Measurements from ENCODE around the gene SDCCAG8. TPM values are rescaled to one million over a fixed set of nuclear protein-coding genes. Genes with fewer than 3 reads are reported as not detected.

SDCCAG8 gene
- total and polyA plus RNA-seq, 2 of the 8 experiments (the other 6 are each of a cell fraction or from before 2014, with no cell fraction given) = 15.6 to 21.0 TPM

- Histone ChIP-seq H2BK20ac (ENCODE audit: low read length) (no peak overlapping the region), H2AK5ac (ENCODE audit: low read depth, low read length) (no peak overlapping the region), H3K27me3 (replicated peaks in 1 of 4; ENCODE audit: control insufficient read depth in 3 of 4, extremely low read depth in 1 of 4, insufficient read depth in 3 of 4, low read length in 3 of 4) (peaks cover 0 to 2% (median 0%) of the 10 kb centered on the region in 4 experiments; a peak in 1 of 7 replicates), H3K79me1 (ENCODE audit: low read depth, low read length) (no peaks in the 10 kb centered on the region), H2BK12ac (ENCODE audit: low read depth, low read length) (no peak overlapping the region), H3K4me3 (ENCODE audit: extremely low read depth in 1 of 4, insufficient read depth in 2 of 4, low read depth in 3 of 4, low read length in 4 of 4) (no peak overlapping the region), H3K9me3 (ENCODE audit: insufficient read depth in 2 of 2, low read depth in 1 of 2, low read length in 1 of 2) (no peaks in the 10 kb centered on the region), H4K91ac (replicated peaks; ENCODE audit: insufficient read length, low read length) (no peak overlapping the region), H3K4ac (replicated peaks; ENCODE audit: insufficient read length, low read depth, low read length) (no peak overlapping the region), H3K56ac (replicated peaks; ENCODE audit: insufficient read length, low read depth, low read length) (no peak overlapping the region), H2AFZ (ENCODE audit: low read length) (no peak overlapping the region), H3K9ac (replicated peaks in 1 of 4; ENCODE audit: extremely low read depth in 1 of 4, low read depth in 3 of 4, low read length in 3 of 4) (no peak overlapping the region), H4K20me1 (replicated peaks in 1 of 2; ENCODE audit: control insufficient read depth in 1 of 2, insufficient read depth in 2 of 2, low read length in 2 of 2) (no peaks in the 10 kb centered on the region), H2BK15ac (ENCODE audit: low read length) (no peak overlapping the region), H2BK120ac (replicated peaks; ENCODE audit: low read depth, low read length) (no peak overlapping the region), H3K18ac (ENCODE audit: extremely low read depth, low read length) (no peak overlapping the region), H3K27ac (ENCODE audit: low read depth, low read length) (no peak overlapping the region), H3K14ac (ENCODE audit: insufficient read length) (no peak overlapping the region), H2BK5ac (ENCODE audit: low read depth, low read length) (no peak overlapping the region), H3K23ac (ENCODE audit: insufficient read length) (no peak overlapping the region), H3K36me3 (ENCODE audit: control insufficient read depth in 2 of 4, insufficient read depth in 4 of 4, low read length in 3 of 4) (no peaks in the 10 kb centered on the region), H4K8ac (ENCODE audit: extremely low read depth, insufficient read depth, low read length) (no peak overlapping the region), H3K79me2 (ENCODE audit: control insufficient read depth in 1 of 2, insufficient read depth in 2 of 2, low read length in 2 of 2) (no peaks in the 10 kb centered on the region), H3K4me2 (ENCODE audit: insufficient read depth in 1 of 2, low read depth in 2 of 2, low read length in 2 of 2) (no peak overlapping the region), H3K23me2 (ENCODE audit: low read depth, low read length) (no peaks in the 10 kb centered on the region; the same call in 1 of the 2 replicates), H3K4me1 (replicated peaks in 1 of 4; ENCODE audit: control insufficient read depth in 3 of 4, insufficient read depth in 4 of 4, low read length in 3 of 4) (peaks cover 2 to 14% (median 10%) of the 10 kb centered on the region in 4 experiments; a peak in 6 of 7 replicates), H4K5ac (ENCODE audit: insufficient read length, low read depth, low read length) (no peak overlapping the region)
- FAIRE-seq = no peak
- no peak for DNase-seq (ENCODE audit: low read depth in 1 of 2, low spot score in 2 of 2)
- CTCF ChIA-PET (ENCODE audit: partially characterized antibody) = interaction anchor here (1.1 to 6.5 kb wide), 2 partner anchors 10 to 69 kb away, joined by 4 to 49 read pairs; no protein-coding TSS in a partner anchor
- WGBS, 2 experiments (ENCODE audit: extremely low coverage in 1 of 2, insufficient coverage in 1 of 2, insufficient read length in 1 of 2, insufficient replicate concordance in 2 of 2, low coverage in 1 of 2, low lambda C conversion rate in 2 of 2, missing lambda C conversion rate in 1 of 2) = 92% methylated on average over 5 of the region's 5 CpGs; no CpG with 5 or more reads in 1 of the 2 experiments
- POLR2A ChIA-PET (ENCODE audit: partially characterized antibody) = no interaction called here
- TF ChIP-seq SIN3A (conservative IDR thresholded peaks at IDR 0.05 in 1 of 2, IDR thresholded peaks at IDR 0.05 in 1 of 2; ENCODE audit: low read depth in 1 of 2, low read length in 2 of 2) (no peak), GTF2F1 (IDR thresholded peaks at IDR 0.05; ENCODE audit: borderline replicate concordance, low read depth, low read length) (no peak), YY1 (IDR thresholded peaks at IDR 0.05; ENCODE audit: low read depth, low read length) (no peak), TCF12 (IDR thresholded peaks at IDR 0.05; ENCODE audit: low read depth, low read length) (no peak), HDAC6 (IDR thresholded peaks at IDR 0.05; ENCODE audit: low read depth, low read length) (no peak), EP300 (IDR thresholded peaks at IDR 0.05; ENCODE audit: borderline replicate concordance in 1 of 2, low read depth in 2 of 2, low read length in 2 of 2) (no peak), CEBPB (IDR thresholded peaks at IDR 0.05; ENCODE audit: low read depth, low read length) (no peak)
Observed at GRCh38 chr1:243411472-243411871, 155.6 kb downstream of the SDCCAG8 start.

Measured in H1 (cell line).